NB4 (cell line): ENCODE data around the gene SLIT1.

Source experiments
- MYC ChIP-seq: IDR thresholded peaks from 2 replicates; pipeline ENCODE4 v1.6.1; 2011; ENCODE audit warnings: low read depth, low read length
- POLR2A ChIP-seq: IDR thresholded peaks from 2 replicates; pipeline ENCODE4 v1.6.1; 2011; ENCODE audit warnings: mild to moderate bottlenecking; ENCODE audit not compliant: insufficient read length; ENCODE audit errors: extremely low read depth
- TF ChIP-seq, protein P1 (sequence below): IDR thresholded peaks from one replicate; pipeline ENCODE4 v1.5.1; 2012; ENCODE audit warnings: low read depth, low read length
- TF ChIP-seq, protein P2 (sequence below): IDR thresholded peaks from 2 replicates; pipeline ENCODE4 v1.6.1; 2011; ENCODE audit warnings: low read depth, low read length

DNA sequence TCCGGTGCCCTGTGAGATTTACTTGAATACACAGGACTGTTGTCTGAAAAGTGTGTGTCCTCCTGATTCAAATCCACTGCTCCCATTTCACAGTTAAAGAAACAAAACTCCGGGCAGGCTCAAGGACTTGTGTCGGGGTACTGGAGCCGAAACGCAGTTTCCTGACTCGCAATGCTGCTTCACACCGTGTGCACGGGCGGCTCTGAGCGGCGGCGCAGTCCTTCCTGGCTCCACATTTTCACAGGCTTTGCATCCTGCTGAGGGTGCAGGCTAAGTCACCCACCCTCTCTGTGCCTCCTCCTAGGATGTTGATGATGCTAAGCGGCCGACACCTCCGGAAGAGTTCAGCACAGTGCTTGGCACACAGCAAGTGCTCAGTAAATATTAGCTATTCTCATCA is 65.4 kb downstream of the SLIT1 start:
- TF ChIP-seq, protein P1, sequence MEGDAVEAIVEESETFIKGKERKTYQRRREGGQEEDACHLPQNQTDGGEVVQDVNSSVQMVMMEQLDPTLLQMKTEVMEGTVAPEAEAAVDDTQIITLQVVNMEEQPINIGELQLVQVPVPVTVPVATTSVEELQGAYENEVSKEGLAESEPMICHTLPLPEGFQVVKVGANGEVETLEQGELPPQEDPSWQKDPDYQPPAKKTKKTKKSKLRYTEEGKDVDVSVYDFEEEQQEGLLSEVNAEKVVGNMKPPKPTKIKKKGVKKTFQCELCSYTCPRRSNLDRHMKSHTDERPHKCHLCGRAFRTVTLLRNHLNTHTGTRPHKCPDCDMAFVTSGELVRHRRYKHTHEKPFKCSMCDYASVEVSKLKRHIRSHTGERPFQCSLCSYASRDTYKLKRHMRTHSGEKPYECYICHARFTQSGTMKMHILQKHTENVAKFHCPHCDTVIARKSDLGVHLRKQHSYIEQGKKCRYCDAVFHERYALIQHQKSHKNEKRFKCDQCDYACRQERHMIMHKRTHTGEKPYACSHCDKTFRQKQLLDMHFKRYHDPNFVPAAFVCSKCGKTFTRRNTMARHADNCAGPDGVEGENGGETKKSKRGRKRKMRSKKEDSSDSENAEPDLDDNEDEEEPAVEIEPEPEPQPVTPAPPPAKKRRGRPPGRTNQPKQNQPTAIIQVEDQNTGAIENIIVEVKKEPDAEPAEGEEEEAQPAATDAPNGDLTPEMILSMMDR: no peak
- TF ChIP-seq, protein P2, sequence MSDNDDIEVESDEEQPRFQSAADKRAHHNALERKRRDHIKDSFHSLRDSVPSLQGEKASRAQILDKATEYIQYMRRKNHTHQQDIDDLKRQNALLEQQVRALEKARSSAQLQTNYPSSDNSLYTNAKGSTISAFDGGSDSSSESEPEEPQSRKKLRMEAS: no peak
- no peak for TF ChIP-seq POLR2A
- TF ChIP-seq MYC: no peak
